Nephron (organoid): ENCODE data around the gene AMN.

Source experiments
- H3K27ac Mint-ChIP-seq, 3 experiments: 2 replicates each; pipeline ENCODE4 v1.8.0; 2020; ENCODE audit warnings: mixed read lengths in 3 of 3, mild to moderate bottlenecking in 2 of 3, moderate library complexity in 1 of 3
- H3K27me3 Mint-ChIP-seq: 2 replicates; pipeline ENCODE4 v1.8.0; 2021; ENCODE audit warnings: low read depth, mild to moderate bottlenecking, moderate library complexity, mixed read lengths
- H3K36me3 Mint-ChIP-seq: 2 replicates; pipeline ENCODE4 v1.8.0; 2020; ENCODE audit warnings: low read depth, mixed read lengths
- H3K4me1 Mint-ChIP-seq: 2 replicates; pipeline ENCODE4 v1.8.0; 2020; ENCODE audit warnings: mixed read lengths
- H3K4me3 Mint-ChIP-seq, 3 experiments: 2 replicates each; pipeline ENCODE4 v1.8.0; 2020; ENCODE audit warnings: mild to moderate bottlenecking in 3 of 3, mixed read lengths in 3 of 3, moderate library complexity in 2 of 3
- H3K9me3 Mint-ChIP-seq: 2 replicates; pipeline ENCODE4 v1.8.0; 2020; ENCODE audit warnings: mixed read lengths
- TF ChIP-seq, protein P1 (sequence below), 3 experiments: fragments of 200-600 bp; sonication (generic); IDR thresholded peaks; one replicate each; pipeline ENCODE4 v1.5.0; 2021; ENCODE audit warnings: antibody characterized with exemption in 3 of 3; ENCODE audit not compliant: unreplicated experiment in 3 of 3

Gene AMN

DNA sequence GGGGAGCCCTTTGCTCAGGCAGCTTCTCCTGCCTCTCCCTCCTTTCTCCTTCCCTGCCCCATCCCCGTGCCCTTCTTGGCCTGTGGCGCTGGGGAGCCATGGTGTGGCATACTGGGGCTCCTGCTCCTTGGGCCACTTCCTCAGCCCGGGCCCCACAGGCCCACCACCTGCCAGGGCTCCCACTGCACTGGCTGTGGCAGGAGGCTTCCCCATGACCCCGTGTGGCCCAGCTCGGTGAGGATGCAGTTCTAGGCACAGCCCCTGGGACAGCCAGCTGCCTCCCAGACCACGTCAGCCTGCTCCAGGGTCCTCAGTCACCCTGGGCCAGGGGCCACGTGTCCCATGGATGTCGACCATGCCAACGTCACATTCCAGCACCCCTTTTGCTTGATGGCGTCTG is 13.0 kb upstream of the AMN start:
- TF ChIP-seq, protein P1, sequence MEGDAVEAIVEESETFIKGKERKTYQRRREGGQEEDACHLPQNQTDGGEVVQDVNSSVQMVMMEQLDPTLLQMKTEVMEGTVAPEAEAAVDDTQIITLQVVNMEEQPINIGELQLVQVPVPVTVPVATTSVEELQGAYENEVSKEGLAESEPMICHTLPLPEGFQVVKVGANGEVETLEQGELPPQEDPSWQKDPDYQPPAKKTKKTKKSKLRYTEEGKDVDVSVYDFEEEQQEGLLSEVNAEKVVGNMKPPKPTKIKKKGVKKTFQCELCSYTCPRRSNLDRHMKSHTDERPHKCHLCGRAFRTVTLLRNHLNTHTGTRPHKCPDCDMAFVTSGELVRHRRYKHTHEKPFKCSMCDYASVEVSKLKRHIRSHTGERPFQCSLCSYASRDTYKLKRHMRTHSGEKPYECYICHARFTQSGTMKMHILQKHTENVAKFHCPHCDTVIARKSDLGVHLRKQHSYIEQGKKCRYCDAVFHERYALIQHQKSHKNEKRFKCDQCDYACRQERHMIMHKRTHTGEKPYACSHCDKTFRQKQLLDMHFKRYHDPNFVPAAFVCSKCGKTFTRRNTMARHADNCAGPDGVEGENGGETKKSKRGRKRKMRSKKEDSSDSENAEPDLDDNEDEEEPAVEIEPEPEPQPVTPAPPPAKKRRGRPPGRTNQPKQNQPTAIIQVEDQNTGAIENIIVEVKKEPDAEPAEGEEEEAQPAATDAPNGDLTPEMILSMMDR (IDR thresholded peaks at IDR 0.05; ENCODE audit: unreplicated experiment in 3 of 3): no peak
- Mint-ChIP-seq H3K9me3 (no peaks in the 10 kb centered on the region), H3K27me3 (no peaks in the 10 kb centered on the region), H3K36me3 (peaks cover 27% of the 10 kb centered on the region), H3K4me3 (no peak overlapping the region), H3K27ac (no peak overlapping the region), H3K4me1 (no peaks in the 10 kb centered on the region)

DNA sequence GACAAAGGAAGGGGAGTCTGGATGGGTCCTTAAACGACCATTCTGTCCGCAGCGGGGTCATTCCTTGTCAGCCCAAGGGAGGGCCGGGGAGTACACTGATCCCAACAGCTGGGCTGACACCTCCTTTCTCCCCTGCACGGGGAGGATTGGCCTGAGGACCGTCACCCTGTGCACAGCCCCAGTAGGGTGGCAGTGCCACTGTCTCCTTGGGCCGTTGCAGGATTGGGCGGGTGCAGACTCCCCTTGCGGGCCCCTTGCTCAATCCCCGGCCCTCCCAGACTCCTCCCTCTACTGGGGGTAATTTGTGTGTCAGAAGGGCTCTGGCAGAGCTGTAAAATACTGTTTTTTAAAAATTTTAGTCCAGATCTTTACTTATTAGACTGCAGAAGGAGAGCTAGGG is 12.6 kb upstream of the AMN start:
- no peak overlapping the region for H3K4me3 Mint-ChIP-seq
- TF ChIP-seq, protein P1 (IDR thresholded peaks at IDR 0.05; ENCODE audit: unreplicated experiment in 3 of 3): no peak
- H3K4me1 Mint-ChIP-seq: no peaks in the 10 kb centered on the region
- H3K36me3 Mint-ChIP-seq: peaks cover 26% of the 10 kb centered on the region
- no peaks in the 10 kb centered on the region for H3K27me3 Mint-ChIP-seq
- H3K27ac Mint-ChIP-seq: no peak overlapping the region
- H3K9me3 Mint-ChIP-seq: no peaks in the 10 kb centered on the region

DNA sequence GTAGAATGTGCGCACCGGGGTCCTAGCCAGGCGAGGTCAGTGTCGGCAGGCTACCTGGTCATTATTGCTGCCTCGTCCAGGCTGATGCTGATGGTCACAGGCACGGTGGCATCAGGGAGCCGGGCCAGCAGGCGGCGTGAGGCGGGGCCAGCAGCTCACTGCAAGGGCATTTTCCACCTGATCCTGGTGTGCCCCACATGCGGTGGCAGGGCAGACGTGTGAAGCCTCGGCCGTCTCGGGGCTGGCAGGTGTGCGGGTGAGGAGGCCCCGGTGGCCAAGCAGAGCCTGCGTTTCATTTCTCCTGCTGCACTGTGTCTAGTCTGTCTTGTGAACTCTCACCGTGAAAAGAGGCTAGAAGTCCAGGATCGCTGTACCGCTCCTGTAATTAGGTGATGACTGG is 12.0 kb upstream of the AMN start:
- TF ChIP-seq, protein P1 (IDR thresholded peaks at IDR 0.05; ENCODE audit: unreplicated experiment in 3 of 3): no peak
- no peak overlapping the region for H3K27ac Mint-ChIP-seq

DNA sequence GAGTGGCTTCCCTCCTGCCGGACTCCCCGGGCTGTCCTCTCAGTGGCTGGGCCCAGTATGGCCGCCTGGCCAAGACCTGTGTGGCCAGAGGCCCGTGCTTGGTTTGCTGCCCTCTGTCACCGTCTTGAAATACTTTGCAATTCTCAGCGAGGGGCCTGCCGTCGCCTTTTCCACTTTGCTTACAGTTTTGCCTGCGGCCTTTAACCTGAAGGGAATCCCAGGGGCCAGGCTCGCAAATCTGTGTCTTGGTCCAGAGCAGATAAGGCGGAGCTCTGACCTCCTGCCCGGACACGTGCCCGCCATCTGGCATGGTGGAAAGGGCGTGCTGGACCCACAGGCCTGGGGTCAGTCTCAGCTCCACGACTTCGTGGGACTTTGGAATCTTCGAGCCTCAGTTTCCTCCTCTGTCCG is 10.9 kb upstream of the AMN start:
- H3K4me1 Mint-ChIP-seq: no peaks in the 10 kb centered on the region
- no peak overlapping the region for H3K4me3 Mint-ChIP-seq
- TF ChIP-seq, protein P1 (IDR thresholded peaks at IDR 0.05; ENCODE audit: unreplicated experiment in 3 of 3): no peak
- peaks cover 3% of the 10 kb centered on the region for H3K27me3 Mint-ChIP-seq
- no peak overlapping the region for H3K27ac Mint-ChIP-seq
- H3K36me3 Mint-ChIP-seq: peaks cover 11% of the 10 kb centered on the region
- H3K9me3 Mint-ChIP-seq: no peaks in the 10 kb centered on the region

More for the DNA sequence above, 12.0 kb upstream of the AMN start:
- Mint-ChIP-seq H3K36me3 (peaks cover 21% of the 10 kb centered on the region), H3K27me3 (no peaks in the 10 kb centered on the region), H3K9me3 (no peaks in the 10 kb centered on the region), H3K4me1 (no peaks in the 10 kb centered on the region), H3K4me3 (no peak overlapping the region)

DNA sequence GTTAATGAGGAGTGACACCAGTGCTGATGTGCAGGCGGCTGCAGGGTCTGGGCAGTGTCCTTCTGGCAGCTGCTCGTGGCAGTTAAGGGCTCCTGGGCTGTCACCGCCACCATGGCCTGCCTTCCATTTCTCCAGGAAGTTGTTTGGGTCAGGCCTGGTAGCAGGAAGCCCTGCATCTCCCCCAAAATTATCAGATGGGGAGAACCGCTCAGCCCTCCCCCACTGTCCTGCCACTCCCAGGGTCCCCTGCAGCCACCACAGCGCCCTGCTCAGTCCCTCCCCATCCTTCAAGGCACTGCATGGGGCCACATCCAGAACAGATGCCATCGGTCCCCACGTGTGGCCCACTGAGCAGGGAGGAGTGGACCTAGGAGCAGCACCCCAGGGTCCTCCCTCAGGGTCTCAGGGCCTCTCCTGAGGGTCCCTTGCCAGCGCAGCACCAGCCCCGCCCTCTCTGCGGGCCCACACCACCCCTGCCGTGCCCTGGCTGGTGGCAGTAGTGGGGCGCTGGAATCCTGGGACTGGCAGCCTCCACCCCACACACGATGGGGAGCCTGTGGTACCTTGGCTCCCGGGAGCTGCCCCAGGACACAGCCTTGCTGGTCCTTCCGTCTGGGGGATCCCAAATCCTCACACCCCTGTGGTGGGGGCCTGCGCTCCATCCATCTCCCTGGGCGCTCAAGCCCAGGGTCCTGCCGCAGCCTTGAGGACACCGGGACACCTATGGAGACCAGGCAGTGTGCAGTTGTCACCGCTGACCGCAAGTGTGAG is 10.3 kb upstream of the AMN start:
- Mint-ChIP-seq H3K4me3 (no peak overlapping the region), H3K4me1 (no peaks in the 10 kb centered on the region), H3K27ac (no peak overlapping the region), H3K36me3 (peaks cover 7% of the 10 kb centered on the region), H3K27me3 (peaks cover 3% of the 10 kb centered on the region), H3K9me3 (no peaks in the 10 kb centered on the region)
- TF ChIP-seq, protein P1 (IDR thresholded peaks at IDR 0.05; ENCODE audit: unreplicated experiment in 3 of 3): no peak
